ENCODE results near the gene R3HDM2.

The R3HDM2 gene

DNA sequence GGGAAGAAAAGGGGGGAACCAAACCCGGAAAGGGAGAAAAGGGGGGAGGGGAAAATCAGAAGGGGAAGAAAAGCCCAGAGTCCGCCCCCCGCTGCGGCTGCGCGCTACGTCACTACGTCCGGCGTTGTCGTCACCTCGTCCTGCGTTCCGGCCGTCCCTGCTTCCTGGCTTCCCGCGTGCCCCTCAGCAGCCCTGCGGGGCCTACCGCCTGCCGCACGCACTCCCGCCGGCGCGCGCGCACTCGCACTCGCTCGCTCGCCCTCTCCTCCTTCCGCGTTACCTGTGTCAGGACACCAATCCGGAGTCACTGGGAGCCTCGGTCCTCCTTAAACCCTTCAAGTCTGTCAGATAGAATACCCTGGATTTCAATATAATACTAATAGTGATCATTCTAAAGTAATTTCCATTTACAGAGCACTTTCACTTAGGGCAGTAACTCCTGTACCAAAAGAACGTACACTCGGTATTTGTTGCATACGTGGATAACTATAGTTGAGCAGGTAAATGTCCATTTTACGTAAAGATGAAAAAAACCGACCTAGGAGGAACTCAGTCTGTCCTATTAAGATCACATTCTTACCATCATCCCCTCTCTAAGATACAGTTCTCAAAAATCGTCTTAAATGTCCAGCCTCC is at the start of gene R3HDM2:
Gene R3HDM2, minus strand, starts transcription at position 113 of the 636 bp plus-strand sequence. CDS start 120,615 bp downstream, outside the sequence.
- DNase-seq, result peak; percentile 83

DNA sequence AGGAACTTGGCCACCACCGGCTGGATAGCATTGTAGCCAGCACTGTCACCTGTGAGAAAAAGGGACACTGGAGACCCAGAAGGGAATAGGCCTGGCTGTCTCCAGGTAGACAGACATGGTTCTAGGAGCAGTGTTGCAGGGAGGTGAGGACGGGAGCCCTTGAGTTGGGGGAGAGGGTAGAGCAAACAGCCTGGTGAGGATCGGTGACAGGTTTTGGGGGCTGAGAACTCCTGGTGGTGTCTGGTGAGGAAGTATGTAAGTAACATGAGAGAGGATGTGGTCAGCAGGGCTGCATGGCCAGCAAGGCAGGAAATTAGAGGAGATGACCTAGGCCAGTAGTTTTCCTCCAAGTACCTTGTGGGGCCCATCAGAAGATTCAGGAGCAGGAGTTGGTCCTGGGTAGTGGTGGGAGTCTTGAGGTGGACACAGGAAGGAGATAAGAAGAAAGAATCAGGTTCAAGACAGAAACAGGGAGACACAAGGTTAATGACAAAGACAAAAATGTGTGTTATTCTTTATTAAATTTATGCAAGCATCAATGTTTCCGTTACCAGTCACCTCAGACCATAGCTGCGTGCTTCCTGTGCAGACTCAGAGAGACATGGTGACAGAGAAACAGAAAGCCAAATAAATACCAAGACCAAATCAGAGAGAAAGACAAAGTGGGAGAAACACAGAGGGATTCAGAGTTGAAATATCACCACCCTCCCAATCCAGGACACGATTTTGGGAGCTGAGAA is 48.7 kb upstream of the R3HDM2 start, which contains the start of gene ARHGAP9:
Gene ARHGAP9, minus strand, starts transcription at position 491 of the 740 bp plus-strand sequence. Its CDS starts 460 bp downstream, at position 31.
- no peak for DNase-seq

DNA sequence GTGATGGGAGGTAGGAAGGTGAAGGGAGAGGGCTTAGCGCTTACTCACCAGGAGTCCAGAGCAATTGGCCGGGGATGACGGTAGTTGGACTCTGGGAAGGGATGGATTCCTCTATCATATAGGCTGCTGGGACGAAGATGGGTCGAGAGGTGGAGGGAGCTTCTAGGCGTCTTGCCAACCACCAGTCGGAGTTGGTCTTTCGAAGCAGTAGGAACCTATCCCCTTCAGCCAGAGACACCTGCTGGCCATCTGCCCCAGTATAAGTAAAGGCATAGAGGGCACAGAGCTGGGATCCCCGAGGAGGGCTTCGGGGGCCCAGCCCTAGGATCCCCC is 48.2 kb upstream of the R3HDM2 start:
- DNase-seq, result no peak

DNA sequence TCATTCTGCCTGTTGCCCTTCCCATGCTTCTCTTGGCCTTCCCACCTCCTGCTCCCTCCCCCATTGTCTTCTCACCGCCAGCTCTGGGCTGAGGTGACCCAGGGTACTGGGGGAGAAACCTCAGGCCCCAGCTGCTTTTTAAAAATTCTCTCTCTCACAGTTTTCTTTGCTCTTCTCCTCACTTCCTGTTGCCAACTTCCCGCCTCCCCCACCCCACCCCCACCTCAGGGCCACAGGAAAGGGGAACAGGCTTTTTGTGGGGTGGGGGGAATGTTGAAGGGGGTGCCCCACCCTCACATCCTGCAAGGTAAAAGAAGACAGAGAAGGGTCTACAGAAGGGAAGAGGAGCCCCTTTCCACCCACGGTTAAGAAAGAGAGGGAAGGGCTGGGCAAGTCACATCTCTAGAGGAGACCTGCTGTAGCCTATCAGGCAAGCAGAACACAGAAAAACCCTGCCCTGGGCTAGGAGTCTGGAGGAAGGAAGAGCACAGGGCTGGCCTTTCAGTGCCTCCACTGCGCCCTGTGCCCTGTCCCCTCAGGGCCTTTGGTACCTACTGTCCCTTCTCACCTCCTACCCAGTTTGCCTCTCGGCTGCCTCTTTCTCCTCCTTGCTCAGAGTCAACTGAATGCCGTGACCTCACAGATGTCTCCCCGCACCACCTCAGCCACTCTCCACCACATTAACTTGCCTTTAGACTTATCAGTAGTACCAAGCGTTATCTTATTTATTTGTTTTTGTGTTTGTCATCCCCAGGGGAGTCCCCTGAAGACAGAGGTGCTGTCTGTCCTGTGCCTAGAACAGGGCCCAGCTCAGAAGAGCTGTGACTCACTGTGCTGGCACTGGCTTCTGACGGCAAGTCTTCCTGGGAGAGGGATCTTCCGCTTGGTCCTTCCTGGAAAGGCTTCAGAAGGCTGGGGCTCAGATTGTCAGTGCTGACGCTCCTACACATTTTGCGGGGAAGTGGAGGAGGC is 47.2 kb upstream of the R3HDM2 start:
- DNase-seq, result no peak

- DNase-seq, result no peak
These were observed 46.3 kb upstream of the R3HDM2 start for GRCh38 chr12:57476993-57477709.

- no peak for DNase-seq
These were observed 45.5 kb upstream of the R3HDM2 start for GRCh38 chr12:57476162-57476992.

GRCh38 chr12:57475271-57476161 is 44.7 kb upstream of the R3HDM2 start:
- no peak for DNase-seq

GRCh38 chr12:57474862-57475261 is 44.0 kb upstream of the R3HDM2 start:
- DNase-seq, result no peak

- no peak for DNase-seq
These were observed 43.6 kb upstream of the R3HDM2 start for GRCh38 chr12:57474430-57474829.

DNA sequence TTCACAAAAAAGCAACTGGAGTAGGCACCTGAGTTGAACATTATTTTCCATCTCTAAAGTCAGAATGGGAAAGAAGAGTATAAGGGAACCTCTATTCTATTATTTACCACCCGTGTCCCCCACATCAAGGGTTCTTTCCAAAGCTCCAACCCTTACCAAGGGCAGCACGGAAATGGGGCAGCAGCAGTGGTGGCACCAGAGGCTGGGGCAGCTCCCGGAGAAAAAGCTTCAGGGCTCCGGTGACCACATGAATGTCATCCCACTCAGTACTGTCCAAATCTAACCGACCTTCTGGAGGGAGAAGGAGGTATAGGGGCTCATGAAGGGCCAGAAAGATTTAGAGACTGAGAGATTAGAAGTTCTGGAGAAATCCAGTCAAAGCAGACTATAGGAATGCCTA is 43.0 kb upstream of the R3HDM2 start:
- DNase-seq, result no peak

DNA sequence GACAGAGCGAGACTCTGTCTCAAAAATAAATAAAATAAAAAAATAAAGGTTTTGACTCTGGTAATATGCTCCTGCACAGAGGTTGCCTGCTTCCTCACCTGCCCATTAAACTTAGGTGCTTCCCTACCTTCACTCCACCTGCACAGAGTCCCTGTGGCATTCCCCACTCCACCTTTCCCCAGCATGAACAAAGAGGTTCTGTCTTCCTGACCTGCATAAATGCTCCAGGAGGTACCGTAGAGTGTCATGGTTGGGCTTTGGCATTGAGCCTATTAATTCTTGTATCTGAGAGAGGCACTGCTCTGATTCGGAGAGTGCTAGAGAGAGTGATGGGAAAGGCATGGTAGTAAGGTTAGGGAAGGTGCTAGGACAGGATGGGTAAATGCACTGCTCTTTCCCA is 42.5 kb upstream of the R3HDM2 start:
- DNase-seq, result no peak

DNA sequence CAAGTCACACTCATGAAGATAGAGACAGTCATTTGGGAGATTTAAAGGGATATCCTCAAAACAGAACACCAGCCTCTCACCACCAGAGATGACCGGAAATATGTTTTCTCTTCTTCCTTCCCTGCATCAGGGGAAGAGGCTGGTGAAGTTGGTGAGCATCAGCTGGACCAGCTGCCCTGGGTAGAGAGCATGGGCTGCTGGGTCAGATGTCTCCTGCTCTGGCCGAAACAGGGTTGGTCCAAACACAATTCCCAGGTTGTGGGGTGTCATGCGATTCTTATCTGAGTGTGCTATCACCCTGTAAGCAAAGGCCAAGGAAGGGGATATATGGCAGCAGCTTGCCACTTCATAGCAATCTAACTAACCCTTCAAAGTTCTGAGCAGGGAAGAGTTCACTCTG is 41.5 kb upstream of the R3HDM2 start:
- DNase-seq, result no peak

DNA sequence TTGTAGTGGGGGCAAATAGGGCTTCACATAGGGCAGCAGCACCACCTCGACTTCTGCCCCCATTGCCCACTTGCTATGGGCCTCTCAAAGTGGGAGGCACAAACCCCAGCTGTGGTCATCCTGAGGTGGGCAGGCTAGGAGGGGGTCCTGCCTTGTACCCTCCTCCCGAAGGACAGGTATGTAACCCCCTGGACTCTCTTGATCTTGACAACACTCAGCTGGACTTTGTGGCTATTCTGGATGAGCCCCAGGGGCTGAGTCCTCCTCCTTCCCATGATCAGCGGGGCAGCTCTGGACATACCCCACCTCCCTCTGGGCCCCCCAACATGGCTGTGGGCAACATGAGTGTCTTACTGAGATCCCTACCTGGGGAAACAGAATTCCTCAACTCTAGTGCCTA is 40.8 kb upstream of the R3HDM2 start:
- DNase-seq, result no peak

GRCh38 chr12:57470970-57471656 is 40.3 kb upstream of the R3HDM2 start:
- no peak for DNase-seq

- DNase-seq, result no peak
These were observed 39.6 kb upstream of the R3HDM2 start for GRCh38 chr12:57470286-57470969.

- DNase-seq, result no peak
These were observed 38.7 kb upstream of the R3HDM2 start for GRCh38 chr12:57469296-57470164.

GRCh38 chr12:57467915-57468314 is 37.1 kb upstream of the R3HDM2 start:
- no peak for DNase-seq

DNA sequence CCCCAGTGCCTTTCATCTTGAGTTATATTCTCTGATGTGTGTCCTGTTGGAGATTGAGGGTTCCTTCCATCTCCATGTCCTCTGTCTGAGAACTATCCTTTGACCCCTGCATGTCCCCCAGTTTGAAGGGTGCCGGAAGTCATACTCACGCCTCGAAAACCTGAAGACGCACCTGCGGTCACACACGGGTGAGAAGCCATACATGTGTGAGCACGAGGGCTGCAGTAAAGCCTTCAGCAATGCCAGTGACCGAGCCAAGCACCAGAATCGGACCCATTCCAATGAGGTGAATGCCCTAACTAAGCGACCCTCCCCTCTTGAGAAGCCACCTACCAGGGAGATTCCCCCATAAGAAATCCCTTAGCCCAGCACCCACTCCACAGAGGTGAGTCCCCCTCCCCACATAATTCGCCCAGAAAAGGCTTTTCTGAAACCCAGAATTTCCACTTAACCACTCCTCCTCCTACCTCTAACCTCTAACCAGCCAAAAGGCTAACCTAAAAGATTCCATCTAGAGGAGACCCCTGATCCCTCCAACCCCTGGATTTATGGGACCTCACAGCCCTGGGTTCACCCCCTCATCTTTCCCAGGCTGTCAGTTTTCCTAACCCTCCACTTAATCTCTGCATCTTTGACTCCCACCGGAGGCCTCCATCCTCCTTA is 36.5 kb upstream of the R3HDM2 start:
- DNase-seq, result no peak

All from NCI-H2227 treated with DMSO at 0.1 percent for 48 hours (cell line).